Coronary artery (tissue), 2 donors: ENCODE measurements around the gene OSBPL1A.

Source experiments
- DNase-seq: peaks from one replicate; pipeline ENCODE4 v3.0.0-alpha.2; 2017; ENCODE audit warnings: low spot score
- H3K27ac ChIP-seq, 2 donors: fragments of 200-600 bp; sonication (generic); one replicate each; pipeline ENCODE4 v1.5.1; 2016 to 2019
- H3K4me3 ChIP-seq: fragments of 200-600 bp; sonication (generic); 2 replicates; pipeline ENCODE4 v1.5.1; 2016; ENCODE audit warnings: mild to moderate bottlenecking, moderate library complexity
- TF ChIP-seq, protein P1 (sequence below): fragments of 200-600 bp; sonication (generic); IDR thresholded peaks from one replicate; pipeline ENCODE4 v1.5.1; 2019; ENCODE audit warnings: antibody characterized with exemption

OSBPL1A gene

DNA sequence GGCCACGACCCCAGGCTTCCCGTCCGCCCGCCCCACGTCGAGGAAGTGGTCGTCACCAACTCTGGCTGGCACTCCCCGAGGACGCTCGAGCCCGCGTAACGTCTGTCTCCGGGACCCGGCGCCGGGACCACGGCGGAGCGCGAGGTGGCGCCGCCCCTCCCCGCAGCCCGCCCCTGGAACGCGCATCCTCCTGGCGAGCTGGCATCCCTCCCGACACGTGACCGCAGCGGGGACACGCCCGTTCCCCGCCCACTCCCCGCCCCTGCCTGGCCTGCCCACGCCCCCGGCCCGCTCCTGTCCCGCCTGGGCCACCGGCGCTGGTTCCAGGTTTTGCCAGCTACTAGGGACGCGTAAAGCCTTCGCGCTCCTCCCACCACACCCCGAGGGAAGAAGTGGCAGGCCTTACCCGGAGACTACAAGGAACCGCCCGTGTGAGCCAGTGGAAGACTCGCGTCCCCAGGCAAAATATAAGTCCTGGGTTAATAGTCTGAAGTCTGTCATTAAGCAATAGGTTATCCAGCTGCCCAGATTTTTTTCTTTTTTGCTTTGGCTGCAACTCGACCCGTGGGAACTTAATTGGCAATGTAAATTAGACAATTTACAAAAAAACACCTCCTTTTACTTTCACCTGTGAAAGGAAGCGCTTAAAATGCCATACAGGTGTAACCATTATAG lies at the start of gene OSBPL1A:
TSS of gene OSBPL1A (minus strand) at position 131 of the 675 bp plus-strand sequence. CDS start 20,291 bp downstream, outside the sequence.
- Histone ChIP-seq H3K4me3 (peak within 1 kb of the TSS; percentile 87), H3K27ac (peak within 1 kb of the TSS; percentile 85 to 89)
- TF ChIP-seq, protein P1, sequence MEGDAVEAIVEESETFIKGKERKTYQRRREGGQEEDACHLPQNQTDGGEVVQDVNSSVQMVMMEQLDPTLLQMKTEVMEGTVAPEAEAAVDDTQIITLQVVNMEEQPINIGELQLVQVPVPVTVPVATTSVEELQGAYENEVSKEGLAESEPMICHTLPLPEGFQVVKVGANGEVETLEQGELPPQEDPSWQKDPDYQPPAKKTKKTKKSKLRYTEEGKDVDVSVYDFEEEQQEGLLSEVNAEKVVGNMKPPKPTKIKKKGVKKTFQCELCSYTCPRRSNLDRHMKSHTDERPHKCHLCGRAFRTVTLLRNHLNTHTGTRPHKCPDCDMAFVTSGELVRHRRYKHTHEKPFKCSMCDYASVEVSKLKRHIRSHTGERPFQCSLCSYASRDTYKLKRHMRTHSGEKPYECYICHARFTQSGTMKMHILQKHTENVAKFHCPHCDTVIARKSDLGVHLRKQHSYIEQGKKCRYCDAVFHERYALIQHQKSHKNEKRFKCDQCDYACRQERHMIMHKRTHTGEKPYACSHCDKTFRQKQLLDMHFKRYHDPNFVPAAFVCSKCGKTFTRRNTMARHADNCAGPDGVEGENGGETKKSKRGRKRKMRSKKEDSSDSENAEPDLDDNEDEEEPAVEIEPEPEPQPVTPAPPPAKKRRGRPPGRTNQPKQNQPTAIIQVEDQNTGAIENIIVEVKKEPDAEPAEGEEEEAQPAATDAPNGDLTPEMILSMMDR: no peak
- peak; percentile 97 for DNase-seq

DNA sequence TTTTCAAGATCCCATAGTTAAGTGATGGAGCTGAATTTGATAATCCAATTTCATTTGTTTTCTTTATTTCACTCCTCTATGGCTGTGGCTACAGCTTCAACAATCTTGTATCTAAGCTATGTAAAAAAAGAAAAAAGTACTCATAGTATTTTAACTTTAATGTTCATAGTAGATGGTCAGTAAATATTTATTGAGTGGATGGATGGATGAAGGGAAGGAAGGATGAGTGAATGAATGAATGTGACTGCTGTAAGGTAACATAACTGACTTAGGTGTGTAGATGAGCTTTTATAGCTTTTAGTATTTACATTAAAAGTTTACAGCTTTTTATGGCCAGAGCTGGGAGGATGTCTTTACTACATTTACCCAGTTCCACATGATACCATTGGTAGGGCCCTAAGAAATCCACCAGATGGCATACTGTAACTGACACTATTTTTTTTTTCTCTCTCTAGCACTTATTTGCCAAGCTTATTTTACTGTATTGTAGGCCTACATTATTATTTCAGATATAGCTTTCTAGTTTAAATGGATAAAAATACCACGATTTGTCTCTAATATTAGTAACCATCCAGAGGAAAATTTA lies 49.4 kb upstream of the OSBPL1A start:
- no peak overlapping the region for H3K27ac ChIP-seq
- DNase-seq: no peak
- H3K4me3 ChIP-seq: no peak overlapping the region
- TF ChIP-seq, protein P1: no peak

GRCh38 chr18:24446453-24446852 lies 48.8 kb upstream of the OSBPL1A start:
- DNase-seq: no peak
- no peak overlapping the region for H3K27ac ChIP-seq
- no peak overlapping the region for H3K4me3 ChIP-seq
- TF ChIP-seq, protein P1: no peak

- H3K4me3 ChIP-seq: no peak overlapping the region
- TF ChIP-seq, protein P1: no peak
- no peak overlapping the region for H3K27ac ChIP-seq
- DNase-seq: no peak
Measured at GRCh38 chr18:24443870-24444269, 46.2 kb upstream of the OSBPL1A start.

GRCh38 chr18:24436939-24437338 lies 39.3 kb upstream of the OSBPL1A start:
- Histone ChIP-seq H3K4me3 (no peak overlapping the region), H3K27ac (no peak overlapping the region)
- DNase-seq: no peak
- TF ChIP-seq, protein P1: no peak

- Histone ChIP-seq H3K4me3 (no peak overlapping the region), H3K27ac (no peak overlapping the region)
- TF ChIP-seq, protein P1: no peak
- no peak for DNase-seq
Measured at GRCh38 chr18:24432618-24433017, 35.0 kb upstream of the OSBPL1A start.

DNA sequence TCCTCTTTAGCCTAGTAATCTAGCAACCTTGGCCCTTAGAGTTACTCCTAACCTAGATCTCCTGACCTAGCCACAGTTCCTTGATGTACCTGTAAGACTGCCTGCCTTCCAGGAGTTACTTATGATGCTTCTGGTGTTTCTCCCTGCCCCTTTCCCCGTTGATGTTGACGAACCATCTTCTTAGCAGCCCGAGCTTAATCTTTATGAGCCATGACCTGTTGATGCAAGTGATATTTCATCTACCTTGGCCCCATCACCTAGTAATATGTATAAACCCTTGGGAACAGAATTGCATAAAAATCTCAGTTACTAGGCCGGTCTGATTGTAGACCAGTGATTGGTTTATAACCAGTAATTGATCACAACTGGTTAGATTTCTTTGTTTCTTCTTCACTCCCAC lies 31.6 kb upstream of the OSBPL1A start:
- Histone ChIP-seq H3K27ac (no peak overlapping the region), H3K4me3 (no peak overlapping the region)
- TF ChIP-seq, protein P1: no peak
- no peak for DNase-seq
